MM.1S (cell line): ENCODE data around the gene MCOLN1.

Experiments
- EZH2 ChIP-seq: fragments of 300-600 bp; sonication (generic); optimal IDR thresholded peaks from 2 replicates; pipeline ENCODE3; 2017; ENCODE audit warnings: low read depth, mild to moderate bottlenecking, antibody characterized with exemption, low read length, mixed read lengths
- EZH2phosphoT487 ChIP-seq: fragments of 300-600 bp; sonication (generic); IDR thresholded peaks from 2 replicates; pipeline ENCODE4 v1.6.1; 2018; ENCODE audit warnings: antibody characterized with exemption, low read length
- TF ChIP-seq, protein P1 (sequence below): fragments of 300-600 bp; sonication (generic); IDR thresholded peaks from 2 replicates; pipeline ENCODE4 v1.5.1; 2016; ENCODE audit warnings: antibody characterized with exemption, low read length, mixed read lengths

DNA sequence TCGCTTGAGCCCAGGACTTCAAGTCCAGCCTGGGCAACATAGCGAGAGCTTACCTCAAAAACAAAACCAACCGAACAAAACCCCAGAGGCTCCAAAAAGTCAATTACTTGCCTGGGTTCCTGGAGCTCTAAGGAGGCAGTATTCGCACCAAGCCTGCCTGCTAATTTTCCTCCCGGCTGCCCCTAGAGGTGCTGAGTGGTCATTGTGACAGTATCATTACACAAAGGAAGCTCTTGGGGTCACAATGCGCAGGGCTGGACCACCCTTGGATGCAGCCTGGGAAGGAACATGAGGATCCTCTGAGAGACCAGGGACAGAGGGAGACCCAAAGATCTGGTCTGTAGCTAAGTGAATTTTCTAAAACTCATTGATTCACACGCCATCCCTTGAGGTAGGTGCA is 25.1 kb upstream of the MCOLN1 start:
- TF ChIP-seq EZH2 (no peak), EZH2phosphoT487 (no peak)
- TF ChIP-seq, protein P1, sequence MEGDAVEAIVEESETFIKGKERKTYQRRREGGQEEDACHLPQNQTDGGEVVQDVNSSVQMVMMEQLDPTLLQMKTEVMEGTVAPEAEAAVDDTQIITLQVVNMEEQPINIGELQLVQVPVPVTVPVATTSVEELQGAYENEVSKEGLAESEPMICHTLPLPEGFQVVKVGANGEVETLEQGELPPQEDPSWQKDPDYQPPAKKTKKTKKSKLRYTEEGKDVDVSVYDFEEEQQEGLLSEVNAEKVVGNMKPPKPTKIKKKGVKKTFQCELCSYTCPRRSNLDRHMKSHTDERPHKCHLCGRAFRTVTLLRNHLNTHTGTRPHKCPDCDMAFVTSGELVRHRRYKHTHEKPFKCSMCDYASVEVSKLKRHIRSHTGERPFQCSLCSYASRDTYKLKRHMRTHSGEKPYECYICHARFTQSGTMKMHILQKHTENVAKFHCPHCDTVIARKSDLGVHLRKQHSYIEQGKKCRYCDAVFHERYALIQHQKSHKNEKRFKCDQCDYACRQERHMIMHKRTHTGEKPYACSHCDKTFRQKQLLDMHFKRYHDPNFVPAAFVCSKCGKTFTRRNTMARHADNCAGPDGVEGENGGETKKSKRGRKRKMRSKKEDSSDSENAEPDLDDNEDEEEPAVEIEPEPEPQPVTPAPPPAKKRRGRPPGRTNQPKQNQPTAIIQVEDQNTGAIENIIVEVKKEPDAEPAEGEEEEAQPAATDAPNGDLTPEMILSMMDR: peak; percentile 49
